LNCAP (cell line): ENCODE measurements around the gene PLA2G2E.
A peak's percentile ranks its signal among the peaks of the same experiment; 100 is the strongest.

Experiments used
- CTCF ChIP-seq: fragments of 450-650 bp; IDR thresholded peaks from 2 replicates; pipeline ENCODE4 v1.5.1; 2017; ENCODE audit warnings: mild to moderate bottlenecking

PLA2G2E gene

DNA sequence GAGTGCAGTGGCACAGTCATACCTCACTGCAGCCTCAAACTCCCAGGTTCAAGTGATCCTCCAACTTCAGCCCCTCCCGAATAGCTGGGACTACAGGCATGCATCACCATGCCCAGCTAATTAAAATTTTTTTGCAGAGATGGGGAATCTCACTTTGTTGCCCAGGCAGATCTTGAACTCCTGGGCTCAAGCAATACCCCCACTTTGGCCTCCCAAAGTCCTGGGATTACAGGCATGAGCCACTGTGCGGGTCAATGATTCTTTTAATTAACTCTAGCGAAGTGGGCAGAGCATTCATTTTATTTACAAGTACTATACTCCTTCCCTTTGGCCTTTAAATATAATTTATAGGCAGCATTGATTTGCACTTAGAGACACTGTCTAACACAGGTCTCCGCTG, 43.8 kb downstream of the PLA2G2E start:
- TF ChIP-seq CTCF, result no peak

GRCh38 chr1:19879227-19879626, 44.2 kb downstream of the PLA2G2E start:
- no peak for TF ChIP-seq CTCF

DNA sequence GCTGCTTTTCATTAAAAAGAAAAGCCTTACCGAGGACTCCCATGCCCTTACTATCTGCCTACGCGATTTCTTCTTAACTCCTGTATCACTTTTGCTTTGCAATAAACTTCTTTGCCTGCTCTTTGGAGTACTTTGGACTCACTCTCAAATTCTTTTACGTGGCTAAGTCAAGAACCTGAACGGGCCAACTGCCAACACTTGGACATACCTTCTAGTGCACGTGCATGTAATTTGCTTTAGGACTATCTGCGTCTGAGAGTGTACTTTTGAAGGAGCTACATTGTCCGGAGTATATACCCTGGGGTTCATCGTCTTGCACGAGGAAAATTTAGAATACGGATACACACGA, 44.8 kb downstream of the PLA2G2E start:
- TF ChIP-seq CTCF, result no peak

- TF ChIP-seq CTCF, result no peak
Measured at GRCh38 chr1:19877821-19878636, 45.4 kb downstream of the PLA2G2E start.

GRCh38 chr1:19877181-19877750, 46.2 kb downstream of the PLA2G2E start:
- no peak for TF ChIP-seq CTCF

DNA sequence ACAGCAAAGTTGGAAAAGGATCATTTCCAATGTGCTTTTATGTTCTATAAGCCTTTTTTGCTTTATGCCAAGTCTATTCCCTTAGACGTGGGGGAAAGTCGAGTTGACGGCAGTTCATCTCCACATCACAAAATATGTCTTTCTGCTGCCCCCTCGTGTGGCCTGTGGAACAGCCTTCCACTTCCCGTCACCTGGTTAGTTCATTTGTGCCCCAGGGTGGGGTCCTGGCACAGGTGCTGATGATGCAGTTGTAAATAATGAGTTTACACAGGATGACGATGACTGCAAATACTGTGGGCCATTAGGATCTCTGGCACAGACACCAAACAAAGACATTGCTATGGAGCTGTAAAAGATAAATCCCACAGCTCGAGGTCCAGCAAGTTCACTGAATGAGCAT, 51.2 kb downstream of the PLA2G2E start:
- peak; percentile 29; the same call in 1 of the 2 replicates for TF ChIP-seq CTCF
